AG10803 (cell line): Measurements from ENCODE around the gene TMEM72.
"Not testable (repeated sequence)": the region's sequence is repeated elsewhere in the genome, so short reads cannot be mapped to it uniquely, and the experiment has no call there.

Experiments used
- DNase-seq: peaks from one replicate; pipeline ENCODE4 v3.0.0; 2010; ENCODE audit warnings: low read depth
- H3K4me3 ChIP-seq: 2 replicates; pipeline ENCODE4 v1.5.1; 2011; ENCODE audit warnings: mild to moderate bottlenecking, low read length, control low read depth
- CTCF ChIP-seq: conservative IDR thresholded peaks from 2 replicates; pipeline ENCODE4 v1.5.1; 2011; ENCODE audit warnings: mild to moderate bottlenecking, low read length, control low read depth, inconsistent platforms

Gene TMEM72

GRCh38 chr10:44865289-44865671, 45.9 kb upstream of the TMEM72 start:
- peak overlapping the region; percentile 29; the same call in 1 of the 2 replicates for H3K4me3 ChIP-seq
- TF ChIP-seq CTCF, result no peak
- DNase-seq, result no peak

GRCh38 chr10:44866367-44866766, 44.8 kb upstream of the TMEM72 start:
- H3K4me3 ChIP-seq, DNase-seq: not testable (repeated sequence)

- DNase-seq, result no peak
- H3K4me3 ChIP-seq, result no peak overlapping the region
- no peak for TF ChIP-seq CTCF
Measured at GRCh38 chr10:44870031-44870430, 41.1 kb upstream of the TMEM72 start.

- DNase-seq, result peak; percentile 25
- no peak overlapping the region for H3K4me3 ChIP-seq
- no peak for TF ChIP-seq CTCF
Measured at GRCh38 chr10:44873160-44873559, 38.0 kb upstream of the TMEM72 start.

- H3K4me3 ChIP-seq, result no peak overlapping the region
- no peak for TF ChIP-seq CTCF
- DNase-seq, result no peak
Measured at GRCh38 chr10:44874166-44874565, 37.0 kb upstream of the TMEM72 start.

- TF ChIP-seq CTCF, result peak; percentile 18
- H3K4me3 ChIP-seq, result peak overlapping the region; percentile 60
- DNase-seq, result peak; percentile 80
Measured at GRCh38 chr10:44878706-44879530, 32.2 kb upstream of the TMEM72 start.

GRCh38 chr10:44879531-44879899, 31.6 kb upstream of the TMEM72 start:
- no peak for TF ChIP-seq CTCF
- peak overlapping the region; percentile 60 for H3K4me3 ChIP-seq

More at GRCh38 chr10:44879531-44879899, 31.6 kb upstream of the TMEM72 start:
- no peak for DNase-seq
